ENCODE measurements around the gene ACTN4.

DNA sequence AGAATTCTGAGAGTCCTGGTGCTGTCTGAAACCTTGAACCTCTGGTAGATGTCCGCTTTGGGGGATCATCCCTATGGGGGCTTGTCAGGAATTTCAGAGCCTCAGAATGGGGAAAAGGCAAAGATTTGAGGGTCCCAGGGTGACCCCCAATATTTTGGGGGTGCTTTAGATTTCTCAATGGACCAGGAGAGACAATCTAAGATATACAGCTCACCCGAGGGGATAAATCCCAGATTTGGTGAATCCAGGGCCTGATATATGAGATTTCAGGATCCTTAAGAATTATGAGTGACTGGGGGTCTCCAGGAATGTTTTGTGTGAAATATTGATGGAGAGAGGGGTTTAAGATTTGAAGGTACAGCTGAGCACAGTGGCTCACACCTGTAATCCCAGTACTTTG lies 93.5 kb downstream of the ACTN4 start:
- TF ChIP-seq, protein P1, sequence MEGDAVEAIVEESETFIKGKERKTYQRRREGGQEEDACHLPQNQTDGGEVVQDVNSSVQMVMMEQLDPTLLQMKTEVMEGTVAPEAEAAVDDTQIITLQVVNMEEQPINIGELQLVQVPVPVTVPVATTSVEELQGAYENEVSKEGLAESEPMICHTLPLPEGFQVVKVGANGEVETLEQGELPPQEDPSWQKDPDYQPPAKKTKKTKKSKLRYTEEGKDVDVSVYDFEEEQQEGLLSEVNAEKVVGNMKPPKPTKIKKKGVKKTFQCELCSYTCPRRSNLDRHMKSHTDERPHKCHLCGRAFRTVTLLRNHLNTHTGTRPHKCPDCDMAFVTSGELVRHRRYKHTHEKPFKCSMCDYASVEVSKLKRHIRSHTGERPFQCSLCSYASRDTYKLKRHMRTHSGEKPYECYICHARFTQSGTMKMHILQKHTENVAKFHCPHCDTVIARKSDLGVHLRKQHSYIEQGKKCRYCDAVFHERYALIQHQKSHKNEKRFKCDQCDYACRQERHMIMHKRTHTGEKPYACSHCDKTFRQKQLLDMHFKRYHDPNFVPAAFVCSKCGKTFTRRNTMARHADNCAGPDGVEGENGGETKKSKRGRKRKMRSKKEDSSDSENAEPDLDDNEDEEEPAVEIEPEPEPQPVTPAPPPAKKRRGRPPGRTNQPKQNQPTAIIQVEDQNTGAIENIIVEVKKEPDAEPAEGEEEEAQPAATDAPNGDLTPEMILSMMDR (IDR thresholded peaks at IDR 0.05): no peak
- TF ChIP-seq POLR2A (IDR thresholded peaks at IDR 0.05): no peak

Measured in ovary (tissue), 3 donors.